GM10248 (cell line): ENCODE measurements around the gene AQP5.
"Not testable (repeated sequence)": the region's sequence is repeated elsewhere in the genome, so short reads cannot be mapped to it uniquely, and the experiment has no call there.

ENCODE experiments used
- CTCF ChIA-PET: fragments of 300-600 bp; sonication (Branson Sonifier 250); formaldehyde crosslinking; extraction: SDS; loops from one replicate; lab custom pipeline; 2021; ENCODE audit warnings: antibody characterized with exemption; lab: Yijun Ruan, JAX
- POLR2A ChIA-PET: fragments of 350-650 bp; sonication (Branson Sonifier 250); formaldehyde crosslinking; extraction: SDS; loops from one replicate; lab custom pipeline; 2020; ENCODE audit warnings: antibody characterized with exemption; lab: Yijun Ruan, JAX
- DNase-seq: peaks from one replicate; pipeline ENCODE4 v3.0.0; 2012; ENCODE audit errors: extremely low spot score
- CTCF ChIP-seq: IDR thresholded peaks from 2 replicates; pipeline ENCODE4 v1.5.1; 2012; ENCODE audit warnings: mild to moderate bottlenecking, low read depth; ENCODE audit errors: extremely low read depth, missing control alignments, control extremely low read depth

Gene AQP5

GRCh38 chr12:49987625-49988303, 26.1 kb downstream of the AQP5 start:
- DNase-seq = no peak
- no peak for TF ChIP-seq CTCF
- POLR2A ChIA-PET = no interaction called here
- CTCF ChIA-PET = interaction anchor here (13.0 kb wide), 1 partner anchor 21 kb away, joined by 193 read pairs; no protein-coding TSS in a partner anchor

- POLR2A ChIA-PET, DNase-seq: not testable (repeated sequence)
- CTCF ChIA-PET = interaction anchor here (0.8 to 9.1 kb wide), 4 partner anchors 10 to 58 kb away, joined by 3 to 67 read pairs (median 3); no protein-coding TSS in a partner anchor
Measured at GRCh38 chr12:49989400-49989799, 27.7 kb downstream of the AQP5 start.

GRCh38 chr12:49990273-49990672, 28.6 kb downstream of the AQP5 start:
- ChIA-PET CTCF (interaction anchor here (0.8 to 9.1 kb wide), 3 partner anchors 8 to 45 kb away, joined by 3 to 67 read pairs (median 5); no protein-coding TSS in a partner anchor), POLR2A (no interaction called here)
- DNase-seq = no peak
- TF ChIP-seq CTCF = no peak

GRCh38 chr12:49998453-49998852, 36.8 kb downstream of the AQP5 start:
- CTCF ChIA-PET = interaction anchor here (1.0 to 1.9 kb wide), 4 partner anchors 9 to 41 kb away, joined by 3 to 12 read pairs (median 3); no protein-coding TSS in a partner anchor
- TF ChIP-seq CTCF = no peak
- DNase-seq = no peak
- POLR2A ChIA-PET = no interaction called here

GRCh38 chr12:50003595-50003994, 41.9 kb downstream of the AQP5 start:
- POLR2A ChIA-PET = no interaction called here
- no peak for TF ChIP-seq CTCF

GRCh38 chr12:50004696-50005095, 43.0 kb downstream of the AQP5 start:
- ChIA-PET POLR2A (no interaction called here), CTCF (interaction anchor here (0.7 to 6.1 kb wide), 8 partner anchors 9 to 107 kb away, joined by 3 to 28 read pairs (median 6); partner anchors contain the start of gene COX14)
- no peak for TF ChIP-seq CTCF

More at GRCh38 chr12:50003595-50003994, 41.9 kb downstream of the AQP5 start:
- CTCF ChIA-PET = interaction anchor here (0.9 to 6.1 kb wide), 9 partner anchors 10 to 67 kb away, joined by 3 to 28 read pairs (median 7); no protein-coding TSS in a partner anchor
- no peak for DNase-seq

GRCh38 chr12:50005175-50005574, 43.5 kb downstream of the AQP5 start:
- DNase-seq = no peak
- TF ChIP-seq CTCF = no peak
- ChIA-PET CTCF (interaction anchor here (1.1 to 6.1 kb wide), 7 partner anchors 9 to 66 kb away, joined by 3 to 28 read pairs (median 8); no protein-coding TSS in a partner anchor), POLR2A (no interaction called here)

More at GRCh38 chr12:50004696-50005095, 43.0 kb downstream of the AQP5 start:
- DNase-seq = no peak
